ENCODE data around the gene OSBPL2.
A peak's percentile ranks its signal among the peaks of the same experiment; 100 is the strongest.

The OSBPL2 gene

DNA sequence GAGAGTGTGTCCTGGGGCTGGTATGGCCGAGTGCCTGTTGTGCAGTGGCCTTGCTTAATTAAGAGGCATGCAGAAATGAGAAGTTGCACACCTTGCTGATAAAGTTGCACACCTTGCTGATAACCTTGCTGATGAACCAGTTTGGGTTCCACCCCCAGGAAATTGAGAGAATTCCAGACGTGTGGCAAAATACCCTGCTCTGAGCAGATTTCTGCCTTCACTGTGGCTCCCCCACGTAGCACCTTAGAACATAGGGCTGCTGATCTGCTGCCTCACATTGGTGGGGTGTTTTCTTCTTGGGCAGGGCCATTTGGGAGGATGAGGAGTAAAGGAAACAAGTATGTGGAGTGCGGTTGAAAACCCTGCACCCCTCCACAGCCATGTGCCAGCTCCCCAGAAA is 42.0 kb downstream of the OSBPL2 start:
- ATAC-seq (ENCODE audit: low read depth): no peak
- peaks cover 29% of the 10 kb centered on the region for H3K36me3 Mint-ChIP-seq

GRCh38 chr20:62281161-62281933 is 43.0 kb downstream of the OSBPL2 start:
- H3K4me1 Mint-ChIP-seq: no peaks in the 10 kb centered on the region
- no peak overlapping the region for H3K27ac Mint-ChIP-seq
- peaks cover 29% of the 10 kb centered on the region for H3K36me3 Mint-ChIP-seq
- H3K27me3 Mint-ChIP-seq: no peaks in the 10 kb centered on the region
- DNase-seq (ENCODE audit: low spot score in 2 of 2): no peak
- ATAC-seq (ENCODE audit: low read depth): no peak
- H3K4me3 Mint-ChIP-seq: no peak overlapping the region
- H3K9me3 Mint-ChIP-seq: no peaks in the 10 kb centered on the region

More for the DNA sequence above, 42.0 kb downstream of the OSBPL2 start:
- Mint-ChIP-seq H3K27ac (no peak overlapping the region), H3K27me3 (no peaks in the 10 kb centered on the region), H3K4me1 (peaks cover 2% of the 10 kb centered on the region), H3K9me3 (no peaks in the 10 kb centered on the region), H3K4me3 (no peak overlapping the region)
- DNase-seq (ENCODE audit: low spot score in 2 of 2): no peak

DNA sequence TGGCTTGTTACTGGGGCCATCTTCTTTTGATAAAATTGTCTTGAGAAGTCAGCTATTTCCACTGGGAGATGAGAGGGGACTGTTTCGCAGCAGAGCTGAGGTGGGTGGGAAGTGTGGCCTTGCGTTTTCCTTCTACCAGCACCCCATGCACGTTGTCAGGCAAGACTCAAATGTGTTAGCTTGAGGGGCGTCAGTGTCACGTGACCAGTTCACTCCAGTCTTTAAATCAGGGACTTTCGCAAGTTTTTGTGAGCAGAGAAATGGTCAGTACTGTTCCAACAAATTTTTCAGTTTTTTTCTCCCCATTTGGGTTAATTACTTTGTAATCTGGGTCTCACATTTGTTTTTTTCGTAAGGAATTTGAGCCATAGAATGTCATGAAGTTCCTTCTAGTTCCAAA is 43.8 kb downstream of the OSBPL2 start:
- H3K36me3 Mint-ChIP-seq: peaks cover 32% of the 10 kb centered on the region
- H3K4me1 Mint-ChIP-seq: no peaks in the 10 kb centered on the region
- H3K9me3 Mint-ChIP-seq: no peaks in the 10 kb centered on the region

DNA sequence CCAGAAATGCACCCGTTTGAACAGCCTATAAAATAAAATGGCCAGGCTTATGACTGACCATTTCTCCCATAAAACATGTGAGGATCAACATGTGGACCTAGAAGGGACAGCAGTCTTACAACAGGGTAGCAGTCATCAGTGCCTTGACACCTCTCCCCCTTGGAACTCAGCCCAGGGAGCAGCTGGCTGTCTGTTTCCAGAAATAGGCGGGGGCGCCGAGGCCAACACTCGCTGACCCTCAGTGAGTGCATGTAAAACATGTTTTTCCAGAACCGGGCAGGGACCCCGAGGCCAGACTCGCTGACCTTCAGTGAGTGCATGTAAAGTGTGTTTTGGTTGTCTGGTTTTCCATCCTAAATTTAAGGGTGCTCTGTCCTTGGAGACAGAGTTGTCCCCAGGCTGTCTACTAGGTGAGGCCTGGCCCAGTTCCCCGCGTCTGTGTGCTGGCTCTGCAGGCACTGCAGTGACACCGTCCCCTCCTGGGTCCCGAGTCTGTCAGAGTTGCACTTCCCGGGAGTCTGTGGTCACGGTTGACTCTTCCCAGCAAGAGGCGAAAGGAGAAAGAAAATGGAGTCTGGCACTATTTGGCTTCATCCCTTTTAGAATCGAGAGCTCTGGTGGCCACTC is 44.7 kb downstream of the OSBPL2 start:
- peaks cover 32% of the 10 kb centered on the region for H3K36me3 Mint-ChIP-seq
- ATAC-seq (ENCODE audit: low read depth) (no peak), DNase-seq (ENCODE audit: low spot score in 2 of 2) (no peak)
- no peak overlapping the region for H3K4me3 Mint-ChIP-seq
- H3K27ac Mint-ChIP-seq: no peak overlapping the region
- H3K4me1 Mint-ChIP-seq: no peaks in the 10 kb centered on the region
- H3K27me3 Mint-ChIP-seq: no peaks in the 10 kb centered on the region
- H3K9me3 Mint-ChIP-seq: no peaks in the 10 kb centered on the region

More for the DNA sequence above, 43.8 kb downstream of the OSBPL2 start:
- DNase-seq (ENCODE audit: low spot score in 2 of 2): no peak
- no peaks in the 10 kb centered on the region for H3K27me3 Mint-ChIP-seq
- H3K4me3 Mint-ChIP-seq: no peak overlapping the region
- no peak overlapping the region for H3K27ac Mint-ChIP-seq
- no peak for ATAC-seq (ENCODE audit: low read depth)

DNA sequence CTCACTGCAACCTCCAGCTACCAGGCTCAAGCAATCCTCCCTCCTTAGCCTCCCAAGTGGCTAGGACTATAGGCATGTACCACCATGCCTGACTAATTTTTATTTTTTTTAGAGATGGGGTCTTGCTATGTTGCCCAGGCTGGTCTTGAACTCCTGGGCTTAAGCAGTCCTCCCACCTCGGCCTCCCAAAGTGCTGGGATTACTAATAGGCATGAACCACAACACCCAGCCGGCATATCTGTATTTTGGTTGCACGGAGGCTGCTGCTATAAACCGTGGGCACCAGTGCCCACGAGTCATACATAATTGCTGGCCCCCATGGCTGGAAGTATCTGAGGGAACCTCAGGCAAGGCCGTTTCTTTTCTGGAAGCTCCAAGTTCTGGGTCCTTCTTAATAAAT is 46.1 kb downstream of the OSBPL2 start:
- no peaks in the 10 kb centered on the region for H3K9me3 Mint-ChIP-seq
- no peak overlapping the region for H3K27ac Mint-ChIP-seq
- no peaks in the 10 kb centered on the region for H3K4me1 Mint-ChIP-seq
- no peak for ATAC-seq (ENCODE audit: low read depth)
- peaks cover 30% of the 10 kb centered on the region for H3K36me3 Mint-ChIP-seq
- no peak for DNase-seq (ENCODE audit: low spot score in 2 of 2)
- no peak overlapping the region for H3K4me3 Mint-ChIP-seq
- H3K27me3 Mint-ChIP-seq: no peaks in the 10 kb centered on the region

GRCh38 chr20:62285151-62285550 is 46.8 kb downstream of the OSBPL2 start:
- ATAC-seq (ENCODE audit: low read depth): no peak

GRCh38 chr20:62285722-62286121 is 47.4 kb downstream of the OSBPL2 start:
- no peaks in the 10 kb centered on the region for H3K9me3 Mint-ChIP-seq
- no peaks in the 10 kb centered on the region for H3K27me3 Mint-ChIP-seq
- ATAC-seq (ENCODE audit: low read depth) (no peak), DNase-seq (ENCODE audit: low spot score in 2 of 2) (no peak)
- H3K4me3 Mint-ChIP-seq: no peak overlapping the region
- H3K27ac Mint-ChIP-seq: no peak overlapping the region
- H3K4me1 Mint-ChIP-seq: no peaks in the 10 kb centered on the region
- peaks cover 30% of the 10 kb centered on the region for H3K36me3 Mint-ChIP-seq

More at GRCh38 chr20:62285151-62285550, 46.8 kb downstream of the OSBPL2 start:
- Mint-ChIP-seq H3K4me1 (no peaks in the 10 kb centered on the region), H3K36me3 (peaks cover 30% of the 10 kb centered on the region), H3K4me3 (no peak overlapping the region), H3K27ac (no peak overlapping the region), H3K9me3 (no peaks in the 10 kb centered on the region), H3K27me3 (no peaks in the 10 kb centered on the region)
- no peak for DNase-seq (ENCODE audit: low spot score in 2 of 2)

GRCh38 chr20:62286493-62287064 is 48.3 kb downstream of the OSBPL2 start:
- no peak overlapping the region for H3K4me3 Mint-ChIP-seq
- no peaks in the 10 kb centered on the region for H3K9me3 Mint-ChIP-seq
- ATAC-seq (ENCODE audit: low read depth): no peak
- H3K27me3 Mint-ChIP-seq: no peaks in the 10 kb centered on the region
- no peak overlapping the region for H3K27ac Mint-ChIP-seq
- peaks cover 28% of the 10 kb centered on the region for H3K36me3 Mint-ChIP-seq
- no peak for DNase-seq (ENCODE audit: low spot score in 2 of 2)
- H3K4me1 Mint-ChIP-seq: peaks cover 3% of the 10 kb centered on the region

- peaks cover 25% of the 10 kb centered on the region for H3K36me3 Mint-ChIP-seq
- no peak overlapping the region for H3K4me3 Mint-ChIP-seq
Measured at GRCh38 chr20:62287129-62287528, 48.8 kb downstream of the OSBPL2 start.

GRCh38 chr20:62287759-62288534 is 49.6 kb downstream of the OSBPL2 start:
- ATAC-seq (ENCODE audit: low read depth): no peak
- Mint-ChIP-seq H3K9me3 (no peaks in the 10 kb centered on the region), H3K27ac (peak overlapping the region; percentile 62), H3K4me3 (no peak overlapping the region), H3K27me3 (no peaks in the 10 kb centered on the region), H3K36me3 (peaks cover 25% of the 10 kb centered on the region), H3K4me1 (peaks cover 11% of the 10 kb centered on the region)
- DNase-seq (ENCODE audit: low spot score in 2 of 2): no peak

More at GRCh38 chr20:62287129-62287528, 48.8 kb downstream of the OSBPL2 start:
- no peak for ATAC-seq (ENCODE audit: low read depth)
- H3K27me3 Mint-ChIP-seq: no peaks in the 10 kb centered on the region
- DNase-seq (ENCODE audit: low spot score in 2 of 2): no peak
- no peak overlapping the region for H3K27ac Mint-ChIP-seq
- no peaks in the 10 kb centered on the region for H3K9me3 Mint-ChIP-seq
- H3K4me1 Mint-ChIP-seq: peaks cover 7% of the 10 kb centered on the region

DNA sequence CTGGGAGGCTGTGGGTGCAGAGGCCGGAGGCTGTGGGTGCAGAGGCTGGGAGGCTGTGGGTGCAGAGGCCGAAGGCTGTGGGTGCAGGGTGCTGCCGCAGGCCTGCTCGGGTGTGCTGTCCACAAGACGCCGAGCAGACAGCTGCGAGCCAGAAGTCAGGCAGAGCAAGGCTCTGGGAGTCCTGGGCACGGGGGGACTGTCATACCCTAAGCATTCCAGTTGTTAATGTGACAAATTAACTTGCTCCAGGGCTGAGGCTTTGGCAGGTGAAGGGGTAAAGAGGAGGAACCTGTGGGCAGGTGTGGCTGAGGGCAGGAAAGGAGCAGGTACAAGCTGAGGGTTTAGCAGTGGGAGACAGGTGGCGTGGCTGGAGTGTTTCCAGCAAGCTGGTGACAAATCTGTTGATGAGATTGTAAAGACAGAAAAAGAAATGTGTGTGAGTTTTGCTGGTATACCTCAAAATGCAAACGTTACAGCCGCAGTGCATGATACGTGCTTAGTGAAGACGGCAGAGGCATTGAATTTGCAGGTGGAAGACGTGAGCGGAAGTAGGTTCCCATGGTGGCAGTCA is 50.3 kb downstream of the OSBPL2 start:
- no peak overlapping the region for H3K4me3 Mint-ChIP-seq
- no peak overlapping the region for H3K27ac Mint-ChIP-seq
- peaks cover 14% of the 10 kb centered on the region for H3K4me1 Mint-ChIP-seq
- no peaks in the 10 kb centered on the region for H3K27me3 Mint-ChIP-seq
- no peak for ATAC-seq (ENCODE audit: low read depth)
- peaks cover 21% of the 10 kb centered on the region for H3K36me3 Mint-ChIP-seq
- H3K9me3 Mint-ChIP-seq: no peaks in the 10 kb centered on the region
- no peak for DNase-seq (ENCODE audit: low spot score in 2 of 2)

- Mint-ChIP-seq H3K36me3 (peaks cover 21% of the 10 kb centered on the region), H3K27me3 (no peaks in the 10 kb centered on the region), H3K9me3 (no peaks in the 10 kb centered on the region), H3K27ac (no peak overlapping the region), H3K4me1 (peaks cover 17% of the 10 kb centered on the region), H3K4me3 (no peak overlapping the region)
- ATAC-seq (ENCODE audit: low read depth): no peak
- no peak for DNase-seq (ENCODE audit: low spot score in 2 of 2)
Measured at GRCh38 chr20:62289131-62289530, 50.8 kb downstream of the OSBPL2 start.

DNA sequence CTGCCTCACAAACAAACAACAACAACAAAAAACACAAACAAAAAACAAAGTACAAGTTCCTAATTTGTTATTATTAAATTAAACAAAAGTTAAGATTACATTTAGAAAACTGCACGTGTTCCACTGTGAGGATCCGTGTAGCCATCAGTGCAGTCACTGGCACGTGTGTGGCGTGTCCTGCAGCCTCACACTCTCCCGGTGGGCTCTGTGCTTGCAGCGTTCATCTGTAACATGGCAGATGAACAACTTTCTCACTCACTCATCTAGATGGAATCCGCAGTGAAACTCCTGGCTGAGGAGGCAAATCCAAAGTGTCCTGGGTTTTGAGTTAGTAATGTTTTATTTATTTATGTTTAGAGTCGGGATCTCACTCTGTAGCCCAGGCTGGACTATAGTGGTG is 51.6 kb downstream of the OSBPL2 start:
- ATAC-seq (ENCODE audit: low read depth): no peak
- H3K9me3 Mint-ChIP-seq: no peaks in the 10 kb centered on the region
- peaks cover 20% of the 10 kb centered on the region for H3K4me1 Mint-ChIP-seq
- DNase-seq (ENCODE audit: low spot score in 2 of 2): no peak
- H3K27ac Mint-ChIP-seq: no peak overlapping the region
- H3K36me3 Mint-ChIP-seq: peaks cover 20% of the 10 kb centered on the region
- no peaks in the 10 kb centered on the region for H3K27me3 Mint-ChIP-seq
- H3K4me3 Mint-ChIP-seq: no peak overlapping the region

All from memory B cell (primary cell).